Adipose tissue (tissue), 3 donors: ENCODE measurements around the gene NME9. TPM values are rescaled to one million over a fixed set of nuclear protein-coding genes. Genes with fewer than 3 reads are reported as not detected.

Experiments
- H3K27ac ChIP-seq: one replicate; pipeline ENCODE4 v1.5.1; 2013; ENCODE audit warnings: low read depth, low read length
- WGBS, 3 donors: extraction: QIAGEN DNeasy Blood & Tissue Kit; methylation state at CpG; one replicate each; pipeline ENCODE4 v1.1.7; 2013; 5-methylcytosine and 5-hydroxymethylcytosine counted together
- polyA plus RNA-seq, 3 donors: library from polyadenylated mRNA; stranded (reverse); fragments of 200-250 nt; gene quantifications; one replicate each; pipeline ENCODE4 v1.2.3, GENCODE V29; 2013
- donor health status: healthy with polysubstance abuse.
- donor health status: Bipolar disorder and iron deficiency.
- donor health status: healthy.

Gene NME9
- polyA plus RNA-seq, 3 donors: 0.15 to 0.74 (median 0.56) TPM

DNA sequence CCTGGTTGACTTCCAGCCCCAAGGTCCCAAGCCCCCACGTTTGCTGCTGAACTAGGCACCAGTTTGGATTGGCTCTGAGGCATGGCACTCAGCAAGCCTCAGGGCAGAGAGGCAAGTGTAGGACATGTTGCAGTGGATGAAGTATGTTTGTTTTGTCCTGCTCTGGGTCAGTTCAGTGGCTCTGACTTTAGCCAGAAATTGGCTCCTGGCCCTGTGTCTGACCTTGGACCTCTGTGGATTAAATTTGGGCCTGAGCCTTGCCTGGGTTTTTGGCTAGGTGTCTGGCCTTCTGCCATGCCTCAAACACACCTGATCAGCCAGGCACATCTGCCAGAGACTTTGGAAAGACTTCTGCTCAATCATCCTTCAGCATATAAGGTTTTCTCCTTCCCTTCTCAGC, 15.1 kb upstream of the NME9 start:
- WGBS, 3 donors: 24 to 80% (median 69%) methylated on average over 1 of the region's 1 CpG
- no peak overlapping the region for H3K27ac ChIP-seq

DNA sequence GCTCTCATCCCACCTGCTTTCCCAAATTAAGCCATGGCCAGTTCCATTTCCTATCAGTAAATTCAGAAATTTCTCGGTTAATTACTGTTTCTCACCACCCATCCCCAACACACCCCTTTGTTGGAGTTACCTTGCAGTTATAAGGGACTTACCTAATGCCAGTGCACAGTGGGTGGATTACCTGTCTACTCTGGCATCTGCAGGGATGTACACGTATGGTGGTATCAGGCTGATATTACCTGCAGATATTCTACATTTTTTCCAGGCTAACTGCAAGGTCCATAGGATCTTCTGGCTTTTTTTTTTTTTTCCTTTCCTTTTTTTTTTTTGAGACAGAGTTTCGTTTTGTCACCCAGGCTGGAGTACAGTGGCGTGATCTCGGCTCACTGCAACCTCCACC, 10.9 kb upstream of the NME9 start:
- H3K27ac ChIP-seq: no peak overlapping the region
- 82 to 99% (median 90%) methylated on average over 5 of the region's 5 CpGs for WGBS, 3 donors

DNA sequence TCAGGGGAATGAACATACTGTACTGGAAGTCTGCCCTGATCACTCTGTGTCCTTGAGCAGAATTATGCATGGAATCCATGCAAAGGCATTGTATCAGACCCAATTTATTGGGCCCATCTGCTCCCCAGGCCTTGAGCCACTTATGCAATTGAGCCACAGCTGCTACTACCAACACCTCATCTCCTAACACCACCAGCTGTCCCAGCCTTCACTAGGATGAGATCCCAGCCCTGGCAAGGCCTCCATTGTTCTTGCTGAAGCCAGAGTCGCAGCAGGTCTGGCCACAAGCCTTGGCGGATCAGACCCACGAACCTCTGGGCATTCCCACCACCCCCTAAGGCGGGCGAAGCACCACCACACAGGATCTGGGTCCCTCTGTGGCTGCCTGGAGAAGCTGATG, 9.2 kb upstream of the NME9 start:
- H3K27ac ChIP-seq: no peak overlapping the region
- WGBS, 3 donors: 87 to 91% (median 91%) methylated on average over 5 of the region's 5 CpGs

DNA sequence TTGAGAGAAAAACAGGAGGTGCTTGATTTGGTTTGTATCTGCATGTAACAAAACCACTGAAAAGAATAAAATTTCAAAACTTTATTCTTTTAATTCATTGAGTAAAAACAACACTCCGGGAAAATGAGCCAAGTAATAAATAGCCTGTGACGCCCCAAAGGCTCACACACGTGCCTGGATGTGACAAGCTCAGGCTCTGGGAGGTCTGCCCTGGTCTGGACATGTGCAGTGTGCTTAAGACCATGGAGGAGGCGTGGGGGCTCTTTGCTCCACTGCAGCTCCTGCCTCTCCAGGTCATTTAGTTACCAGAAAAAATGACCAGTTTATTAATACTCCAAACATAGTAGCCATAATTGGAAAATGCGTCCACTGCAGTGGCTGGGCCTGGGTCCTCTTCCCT, 8.6 kb upstream of the NME9 start:
- WGBS, 3 donors: 51 to 55% (median 55%) methylated on average over 5 of the region's 5 CpGs
- H3K27ac ChIP-seq: no peak overlapping the region

DNA sequence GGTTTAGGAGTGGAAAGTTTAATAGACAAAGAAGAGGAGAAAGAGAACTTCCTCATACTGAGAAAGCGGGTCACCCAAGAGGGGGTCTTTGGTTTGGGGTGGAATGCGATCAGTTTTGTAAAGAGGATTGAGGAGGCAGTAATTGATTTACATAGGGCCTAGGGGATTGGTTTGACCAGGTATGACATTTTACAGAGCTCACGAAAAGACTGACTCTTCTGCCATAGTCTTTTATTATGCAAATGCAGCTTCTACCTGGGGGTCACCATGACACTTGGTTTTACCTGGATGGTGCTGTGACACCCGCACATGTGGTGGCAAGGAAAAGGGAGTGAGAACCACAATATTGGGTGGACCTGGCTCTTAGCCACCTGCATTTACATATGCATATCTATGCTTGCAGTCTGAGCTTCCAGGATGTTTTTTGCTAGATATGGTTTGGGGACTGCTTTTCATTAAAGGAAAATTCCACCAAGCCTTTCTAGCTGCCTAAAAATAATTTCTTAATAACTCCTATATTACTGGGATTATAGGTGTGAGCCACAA, 6.9 kb upstream of the NME9 start:
- WGBS, 3 donors: 84 to 93% (median 91%) methylated on average over 4 of the region's 4 CpGs

DNA sequence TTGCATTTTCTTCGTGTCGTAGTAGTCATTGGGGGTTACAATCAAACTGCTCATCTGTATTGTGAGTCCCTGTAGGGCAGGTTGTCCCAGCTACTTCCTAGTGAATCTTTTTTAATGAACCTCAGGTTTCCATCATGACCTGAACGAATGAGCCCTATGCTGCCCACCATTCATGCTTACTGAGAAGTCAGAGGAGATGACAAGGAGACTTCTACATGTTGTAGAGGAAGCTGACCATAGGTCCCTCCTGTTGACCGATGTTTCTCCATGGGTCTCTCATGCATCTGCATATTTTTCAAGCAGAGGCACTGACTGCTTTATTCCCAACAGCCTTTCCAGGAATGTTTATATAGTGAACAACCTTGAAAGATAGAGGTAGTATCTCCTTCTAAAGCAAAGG, 5.0 kb upstream of the NME9 start:
- WGBS, 3 donors: 43 to 89% (median 82%) methylated on average over 4 of the region's 4 CpGs
- no peak overlapping the region for H3K27ac ChIP-seq

More for the DNA sequence above, 6.9 kb upstream of the NME9 start:
- no peak overlapping the region for H3K27ac ChIP-seq

DNA sequence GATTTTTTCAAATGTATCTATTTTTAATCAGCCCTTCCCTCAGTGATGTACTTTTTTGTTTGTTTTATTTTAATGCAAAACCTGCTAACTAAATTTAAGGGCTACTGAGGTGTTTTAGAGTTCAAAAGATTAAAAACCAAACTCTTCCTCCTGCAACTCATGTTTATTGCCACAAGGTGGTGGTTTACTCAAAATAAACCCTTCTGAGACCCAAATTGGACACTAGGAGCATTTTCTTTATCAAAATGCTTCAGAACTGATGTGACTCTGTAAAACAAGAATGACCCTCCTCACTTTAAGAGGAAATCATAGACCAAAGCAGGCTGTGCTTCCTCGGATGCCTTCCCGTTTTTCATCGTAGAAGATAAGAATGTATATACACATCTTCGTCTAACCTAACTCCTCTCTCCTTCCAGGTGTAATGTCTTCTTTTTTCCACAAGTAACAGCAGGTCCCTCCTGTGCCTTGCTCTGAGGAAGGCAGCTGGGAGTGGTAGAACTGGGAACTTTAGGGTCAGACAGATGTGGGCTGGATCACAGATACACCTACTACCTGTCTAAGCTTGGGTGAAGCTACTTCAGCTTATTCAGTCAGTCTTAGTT, 2.9 kb upstream of the NME9 start:
- WGBS, 3 donors: 23 to 39% (median 31%) methylated on average over 4 of the region's 4 CpGs
- no peak overlapping the region for H3K27ac ChIP-seq

DNA sequence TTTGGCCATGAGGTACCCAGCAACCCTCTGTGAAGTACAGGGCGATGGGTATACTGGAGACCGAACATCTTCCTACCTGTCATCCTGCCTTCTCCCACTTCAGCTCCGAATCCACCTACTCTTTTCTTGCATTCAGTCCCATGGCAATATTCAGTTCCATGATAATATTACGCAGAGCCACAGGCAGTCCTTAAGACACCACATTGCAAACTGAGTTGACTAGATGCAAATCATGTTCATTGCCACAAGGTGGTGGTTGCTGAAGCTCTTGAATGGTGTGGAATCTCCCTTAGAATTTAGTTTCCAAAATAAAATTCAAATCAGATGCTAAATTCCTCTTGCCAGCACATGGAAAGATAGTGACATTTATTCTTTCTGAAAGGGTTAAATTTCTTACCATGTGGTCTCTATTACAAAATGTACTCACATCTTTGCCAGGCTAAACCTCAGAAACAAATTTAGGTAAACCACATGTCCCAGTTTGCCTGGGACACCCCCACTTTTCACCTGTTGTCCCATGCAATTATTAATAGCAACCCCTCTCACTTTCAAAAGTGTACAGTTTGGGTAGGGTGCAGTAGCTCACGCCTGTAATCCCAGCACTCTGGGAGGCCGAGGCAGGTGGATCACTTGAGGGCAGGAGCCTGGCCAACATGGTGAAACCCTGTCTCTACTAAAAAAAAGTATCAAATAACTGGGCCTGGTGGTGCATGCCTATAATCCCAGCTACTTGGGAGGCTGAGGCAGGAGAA, 1.7 kb upstream of the NME9 start:
- WGBS, 3 donors: 90 to 91% (median 90%) methylated on average over 6 of the region's 6 CpGs
- no peak overlapping the region for H3K27ac ChIP-seq

DNA sequence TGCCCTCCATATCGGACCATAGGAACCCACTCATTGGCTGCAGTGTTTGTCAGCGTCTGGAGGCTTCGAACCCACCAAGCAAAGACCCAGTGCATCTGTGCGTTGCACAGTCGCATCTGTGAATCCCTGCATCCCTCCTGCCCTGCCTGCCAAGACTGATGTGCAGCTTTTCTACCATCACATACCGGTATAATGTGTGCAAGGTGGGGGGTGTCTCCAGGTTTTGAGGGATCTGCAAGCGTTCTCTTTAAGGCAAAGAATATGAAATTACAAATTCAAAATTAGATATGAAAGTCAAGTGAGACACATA, 288 bp upstream of the NME9 start:
- WGBS, 3 donors: 6 to 11% (median 11%) methylated on average over 7 of the region's 7 CpGs
- no peak overlapping the region for H3K27ac ChIP-seq

DNA sequence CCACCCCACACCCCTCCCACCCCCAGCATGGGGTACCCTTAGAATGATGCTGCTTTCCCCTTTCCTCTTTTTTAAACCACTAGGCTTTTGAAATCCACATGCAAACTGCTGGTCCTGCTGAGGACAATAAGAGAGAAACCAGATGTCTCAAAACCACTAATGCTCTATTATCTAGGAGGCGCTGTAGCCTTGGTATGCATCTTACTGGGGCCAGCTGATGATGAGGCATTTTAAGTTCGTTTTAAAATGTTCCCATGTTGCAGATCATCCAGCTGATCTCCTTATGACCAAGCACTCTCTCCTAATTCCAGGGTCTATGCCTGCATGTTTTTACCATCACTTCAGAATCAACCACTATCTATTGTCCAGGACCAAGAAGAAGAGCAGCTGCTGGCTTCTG, 1.3 kb downstream of the NME9 start:
- 35 to 54% (median 39%) methylated on average over 2 of the region's 2 CpGs for WGBS, 3 donors
- no peak overlapping the region for H3K27ac ChIP-seq

DNA sequence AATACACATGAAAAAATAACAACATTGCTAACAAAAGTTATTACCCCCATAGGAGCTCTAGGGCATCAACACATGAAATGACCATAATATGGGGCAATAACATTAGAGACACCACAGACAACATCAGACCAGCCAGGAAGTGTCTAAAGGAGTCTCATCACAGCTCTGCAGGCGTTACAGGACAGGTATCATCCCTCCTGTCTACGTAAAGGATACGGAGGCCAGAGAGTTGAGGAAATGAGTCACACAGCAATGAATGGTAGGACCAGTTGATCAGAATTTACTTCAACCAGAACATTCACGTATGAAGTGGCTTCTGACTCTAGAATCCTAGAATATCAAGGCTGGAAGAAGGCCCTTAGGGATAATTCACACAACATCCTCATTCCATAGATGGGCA, 1.8 kb downstream of the NME9 start:
- no peak overlapping the region for H3K27ac ChIP-seq
- 66 to 89% (median 83%) methylated on average over 4 of the region's 4 CpGs for WGBS, 3 donors

DNA sequence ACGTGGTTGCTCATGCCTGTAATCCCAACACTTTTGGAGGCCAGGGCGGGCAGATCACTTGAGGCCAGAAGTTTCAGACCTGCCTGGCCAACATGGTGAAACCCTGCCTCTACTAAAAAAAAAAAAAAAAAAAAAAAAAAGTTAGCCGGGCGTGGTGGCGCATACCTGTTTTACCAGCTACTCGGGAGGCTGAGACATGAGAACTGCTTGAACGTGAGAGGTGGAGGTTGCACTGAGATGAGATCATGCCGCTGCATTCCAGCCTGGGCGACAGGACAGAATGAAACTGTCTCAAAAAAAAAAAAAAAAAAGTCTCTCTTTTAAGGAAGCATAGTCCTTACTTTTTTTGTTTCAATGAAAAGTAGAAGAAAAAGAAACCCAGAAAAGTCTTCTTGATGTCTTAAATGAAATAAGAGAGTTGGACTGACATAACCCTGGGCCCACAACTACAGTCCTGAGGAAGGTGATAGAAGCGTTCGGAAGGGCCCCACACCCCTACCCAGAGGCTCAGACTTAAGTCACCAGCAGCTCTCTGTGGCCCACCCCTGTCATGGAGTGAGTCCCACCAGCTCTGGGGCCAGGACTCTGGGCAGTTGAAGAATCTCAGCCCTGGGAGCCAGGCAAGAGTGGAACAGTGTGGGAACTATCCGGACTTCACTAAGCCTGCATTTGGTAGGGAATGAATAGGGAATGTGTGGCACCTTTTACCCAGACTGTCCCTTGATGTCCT, 2.6 kb downstream of the NME9 start:
- 94 to 95% (median 94%) methylated on average over 12 of the region's 12 CpGs for WGBS, 3 donors

DNA sequence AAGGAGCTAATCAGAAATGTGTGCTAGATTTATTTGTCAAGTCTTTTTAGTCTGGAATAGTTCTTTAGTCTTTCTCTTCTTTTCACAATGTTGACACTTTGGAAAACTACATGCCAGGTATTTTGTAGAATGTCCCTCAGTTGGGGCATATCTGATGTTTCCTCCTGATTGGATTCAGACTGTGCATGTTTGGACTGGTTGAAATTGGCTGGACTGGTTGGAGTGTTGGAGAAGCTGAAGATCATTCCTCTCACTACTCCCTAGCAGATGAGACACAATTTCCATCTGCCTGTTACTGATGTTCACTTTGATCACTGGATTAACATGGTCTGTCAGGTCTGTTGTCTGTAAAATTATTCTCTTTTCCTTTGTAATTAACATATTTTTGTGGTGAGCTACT, 3.7 kb downstream of the NME9 start:
- H3K27ac ChIP-seq: no peak overlapping the region

More for the DNA sequence above, 2.6 kb downstream of the NME9 start:
- no peak overlapping the region for H3K27ac ChIP-seq

DNA sequence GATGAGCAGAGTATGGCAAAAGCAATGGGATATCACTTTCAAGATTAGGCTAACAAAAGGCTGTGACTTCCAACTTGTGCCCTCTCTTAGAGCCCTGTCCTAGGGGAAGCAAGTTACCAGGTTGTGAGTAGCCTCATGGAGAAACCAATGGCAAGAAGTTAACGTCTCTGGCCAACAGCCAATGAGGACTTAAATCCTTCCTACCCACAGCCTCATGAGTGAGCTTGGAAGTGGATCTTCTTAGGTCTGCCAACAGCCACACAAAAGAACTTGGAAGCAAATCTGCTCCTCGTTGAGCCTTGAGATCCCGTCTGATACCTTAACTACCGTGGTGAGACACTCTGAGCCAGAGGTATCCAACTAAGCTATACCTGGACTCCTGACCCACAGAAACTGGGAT, 5.7 kb downstream of the NME9 start:
- no peak overlapping the region for H3K27ac ChIP-seq
- 62 to 70% (median 69%) methylated on average over 4 of the region's 4 CpGs for whole genome bisulfite sequencing, 3 donors

DNA sequence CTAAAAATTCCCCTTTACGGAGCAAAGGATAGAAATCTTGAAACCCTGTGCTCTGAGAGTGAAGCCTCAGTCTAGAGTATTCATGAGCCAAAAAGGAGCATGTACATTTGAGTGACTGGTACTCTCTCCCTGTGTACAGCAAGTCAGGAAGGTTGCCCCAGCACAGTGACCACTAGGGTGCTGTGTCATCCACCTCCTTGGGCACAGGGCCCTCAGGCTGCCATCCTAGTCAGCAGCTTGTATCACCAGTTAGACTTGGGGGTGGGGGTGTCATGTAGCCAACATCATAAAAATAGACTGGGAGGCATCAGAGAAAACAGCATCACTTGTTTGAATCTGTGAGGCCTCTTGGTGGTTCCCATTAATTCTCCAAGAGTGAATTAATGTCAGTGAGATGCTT, 12.0 kb downstream of the NME9 start:
- 88 to 97% (median 96%) methylated on average over 1 of the region's 1 CpG for WGBS, 3 donors
- H3K27ac ChIP-seq: no peak overlapping the region

DNA sequence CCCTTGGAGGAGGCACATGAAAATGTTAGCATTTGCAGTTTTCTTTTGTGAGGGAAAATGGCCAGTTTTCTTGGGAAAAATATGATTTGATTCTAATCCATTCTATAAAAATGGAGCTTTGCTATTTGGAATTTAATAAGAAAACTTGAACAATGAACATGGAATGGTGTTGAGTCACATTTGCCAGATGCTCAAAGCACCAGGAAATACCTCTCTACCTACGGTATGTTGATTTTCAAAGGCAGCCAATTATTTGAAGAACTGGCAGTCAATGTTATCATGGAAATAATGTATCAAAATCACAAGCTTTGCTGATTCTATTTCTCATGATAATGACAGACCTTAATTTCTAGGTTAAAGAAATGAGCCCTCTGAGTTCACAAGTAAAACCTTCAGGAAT, 14.9 kb downstream of the NME9 start:
- H3K27ac ChIP-seq: no peak overlapping the region
- 63 to 65% (median 64%) methylated on average over 1 of the region's 1 CpG for WGBS, 3 donors

DNA sequence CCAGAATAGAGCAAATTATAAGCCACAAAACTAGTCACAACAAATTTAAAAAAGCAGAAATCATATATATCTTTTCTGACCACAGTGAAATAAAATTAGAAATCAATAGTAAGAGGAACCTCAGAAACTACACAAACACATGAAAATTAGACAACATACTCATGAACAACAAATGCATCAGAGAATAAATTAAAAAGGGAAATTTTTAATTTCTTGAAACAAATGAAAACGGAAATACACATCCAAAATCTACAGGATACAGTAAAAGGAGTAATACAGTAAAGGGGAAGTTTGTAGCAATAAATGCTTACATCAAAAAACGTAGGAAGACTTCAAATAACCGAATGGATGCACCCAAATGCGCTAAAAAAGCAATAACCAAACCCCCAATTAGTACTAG, 19.2 kb downstream of the NME9 start:
- WGBS, 3 donors: 78 to 83% (median 79%) methylated on average over 4 of the region's 4 CpGs
- H3K27ac ChIP-seq: no peak overlapping the region

DNA sequence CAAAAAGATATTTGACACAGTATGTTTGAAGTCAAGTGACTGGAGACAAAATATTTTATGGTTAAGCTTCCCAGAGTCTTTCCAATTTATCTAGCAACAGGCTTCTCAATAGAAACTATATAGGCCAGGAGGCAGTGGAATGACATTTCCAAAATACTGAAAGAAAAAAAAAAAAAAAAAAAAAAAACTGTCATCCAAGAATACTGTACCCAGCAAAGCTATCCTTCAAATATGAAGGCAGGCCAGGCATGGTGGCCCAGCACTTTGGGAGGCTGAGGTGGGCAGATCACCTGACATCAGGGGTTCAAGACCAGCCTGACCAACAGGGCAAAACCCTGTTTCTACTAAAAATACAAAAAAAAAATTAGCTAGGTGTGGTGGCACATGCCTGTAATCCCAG, 20.9 kb downstream of the NME9 start:
- H3K27ac ChIP-seq: no peak overlapping the region

DNA sequence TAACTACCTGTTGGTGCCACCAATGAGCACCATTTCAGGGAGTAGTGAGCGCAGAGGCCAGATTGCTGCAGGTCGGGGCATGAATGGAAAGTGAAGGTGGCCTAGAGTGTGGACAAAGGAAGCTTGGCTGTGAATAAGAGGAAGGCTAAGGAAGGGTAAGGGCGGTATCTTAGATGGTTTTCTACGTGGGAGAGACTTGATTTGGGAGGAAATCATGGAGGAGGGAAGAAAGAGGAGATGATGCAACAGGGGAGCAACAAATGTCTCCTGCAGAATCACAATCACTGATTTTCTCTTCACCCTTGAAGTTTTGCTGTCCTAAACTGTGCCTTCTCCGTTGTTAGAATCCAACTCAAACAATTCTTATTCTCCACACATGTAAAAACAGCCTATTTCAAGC, 21.8 kb downstream of the NME9 start:
- H3K27ac ChIP-seq: no peak overlapping the region
- WGBS, 3 donors: 82 to 89% (median 83%) methylated on average over 5 of the region's 5 CpGs

DNA sequence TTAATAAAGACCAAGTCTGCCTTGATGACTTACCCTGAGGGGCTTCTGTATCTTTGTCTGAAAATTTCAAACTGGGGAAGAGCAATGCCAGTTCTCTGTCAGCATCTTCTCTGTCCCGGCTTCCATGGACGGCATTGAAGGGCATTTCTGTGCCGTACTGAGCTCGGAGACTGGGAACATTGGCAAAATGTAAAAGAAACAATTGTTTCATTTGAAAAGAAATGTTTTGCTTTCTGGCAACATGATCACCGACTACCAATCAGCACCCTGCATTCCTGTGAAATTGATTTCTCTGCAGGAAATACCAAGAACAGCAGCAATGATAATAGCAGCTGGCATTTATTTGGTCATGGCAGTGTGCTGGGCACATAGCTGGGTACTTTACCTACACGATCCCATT, 26.2 kb downstream of the NME9 start:
- WGBS, 3 donors: 65 to 92% (median 92%) methylated on average over 6 of the region's 6 CpGs
- no peak overlapping the region for H3K27ac ChIP-seq
